K562 (cell line): ENCODE measurements around the gene RNF2. TPM values are rescaled to one million over a fixed set of nuclear protein-coding genes. Genes with fewer than 3 reads are reported as not detected.
A peak's percentile ranks its signal among the peaks of the same experiment; 100 is the strongest.

Experiments
- ATAC-seq: fragments of 200-7000 bp; cut with Tn5 transposase; 3 replicates; pipeline ENCODE4 v1.9.1; 2020; ENCODE audit warnings: moderate library complexity
- BruUV-seq: library from RNA; stranded (reverse); fragments of 400-500 nt; replicated peaks from 2 replicates; lab custom pipeline; 2021; lab: Mats Ljungman, UMichigan
- CTCF ChIA-PET: fragments of 300-600 bp; formaldehyde crosslinking; extraction: SDS; loops from one replicate; lab custom pipeline; 2021; ENCODE audit warnings: low intra/inter-chr PET ratio; lab: Yijun Ruan, JAX
- POLR2A ChIA-PET: fragments of 300-600, 350-650 bp; sonication (Branson Sonifier 250); formaldehyde crosslinking; extraction: SDS; loops from one replicate; lab custom pipeline; 2021; ENCODE audit warnings: antibody characterized with exemption, inconsistent platforms; lab: Yijun Ruan, JAX
- DNase-seq, 4 experiments: peaks; one replicate each; pipeline versions ENCODE4 v3.0.0 to v3.0.0-alpha.2; 2011 to 2018; ENCODE audit warnings: low spot score in 3 of 4, mixed read lengths in 3 of 4; ENCODE audit errors: extremely low read depth in 1 of 4
- FAIRE-seq: peaks from 2 replicates; lab custom pipeline; 2011; peaks lifted over from hg19 to GRCh38; lab: Jason Lieb, UNC
- H2AFZ ChIP-seq: 2 replicates; pipeline ENCODE4 v1.6.0; 2011; ENCODE audit warnings: low read depth, low read length, control low read depth, inconsistent platforms
- H3K27ac ChIP-seq: fragments of 200-600 bp; 3 replicates; pipeline ENCODE4 v1.8.0; 2011; ENCODE audit warnings: low read depth, mild to moderate bottlenecking, control low read depth, inconsistent platforms, low read length, moderate library complexity, mixed read lengths; ENCODE audit errors: extremely low read depth
- H3K27me3 ChIP-seq, 2 experiments: fragments of 300-600 bp in 1 of 2; 2 replicates in 1 of 2; 3 replicates in 1 of 2; pipeline versions ENCODE4 v1.6.0 to v1.8.0; 2011; ENCODE audit warnings: inconsistent platforms in 2 of 2, low read length in 2 of 2, mild to moderate bottlenecking in 1 of 2, mixed read lengths in 1 of 2, moderate library complexity in 1 of 2; ENCODE audit not compliant: control insufficient read depth in 2 of 2, insufficient read depth in 2 of 2
- H3K36me3 ChIP-seq: fragments of 300-600 bp; 3 replicates; pipeline ENCODE4 v1.8.0; 2011; ENCODE audit warnings: mild to moderate bottlenecking, low read length, inconsistent platforms; ENCODE audit not compliant: control insufficient read depth, insufficient read depth
- H3K4me1 ChIP-seq, 2 experiments: fragments of 200-600 bp in 1 of 2; replicated peaks in 1 of 2; 2 replicates in 1 of 2; 3 replicates in 1 of 2; pipeline versions ENCODE4 v1.5.1 to v1.8.0; 2011; ENCODE audit warnings: inconsistent platforms in 2 of 2, low read length in 2 of 2, mild to moderate bottlenecking in 1 of 2, mixed read lengths in 1 of 2, moderate library complexity in 1 of 2; ENCODE audit not compliant: control insufficient read depth in 2 of 2, insufficient read depth in 2 of 2
- H3K4me2 ChIP-seq: 2 replicates; pipeline ENCODE4 v1.6.1; 2011; ENCODE audit warnings: low read length, control low read depth, inconsistent platforms, mixed read lengths; ENCODE audit not compliant: insufficient read depth
- H3K4me3 ChIP-seq: fragments of 200-600 bp; sonication (generic), shearing (Covaris generic); 2 replicates; pipeline ENCODE4 v1.5.1; 2016; ENCODE audit warnings: control low read depth, inconsistent platforms
- H3K79me2 ChIP-seq: fragments of 200-600 bp; 3 replicates; pipeline ENCODE4 v1.8.0; 2011; ENCODE audit warnings: low read length, inconsistent platforms; ENCODE audit not compliant: control insufficient read depth, insufficient read depth
- H3K9ac ChIP-seq, 2 experiments: 2 replicates each; pipeline versions ENCODE4 v1.6.0 to v1.6.1; 2011; ENCODE audit warnings: low read depth in 2 of 2, low read length in 2 of 2, control low read depth in 1 of 2, inconsistent platforms in 1 of 2, mild to moderate bottlenecking in 1 of 2, mixed read lengths in 1 of 2; ENCODE audit not compliant: insufficient read depth in 1 of 2
- H3K9me1 ChIP-seq: one replicate; pipeline ENCODE4 v1.6.0; 2011; ENCODE audit warnings: inconsistent platforms, mild to moderate bottlenecking, low read length, moderate library complexity; ENCODE audit not compliant: control insufficient read depth, insufficient read depth
- H3K9me3 ChIP-seq: replicated peaks from 2 replicates; pipeline ENCODE4 v1.5.1; 2011; ENCODE audit warnings: low read depth, low read length, inconsistent platforms; ENCODE audit not compliant: control insufficient read depth, insufficient read depth
- H4K20me1 ChIP-seq: replicated peaks from 2 replicates; pipeline ENCODE4 v1.6.1; 2011; ENCODE audit warnings: low read length, inconsistent platforms, mixed read lengths; ENCODE audit not compliant: control insufficient read depth, insufficient read depth
- ARID1B ChIP-seq: fragments of 450-650 bp; IDR thresholded peaks from 2 replicates; pipeline ENCODE4 v1.6.1; 2016; ENCODE audit warnings: antibody characterized with exemption, mild to moderate bottlenecking, inconsistent platforms
- ATF7 ChIP-seq: fragments of 450-650 bp; IDR thresholded peaks from 2 replicates; pipeline ENCODE4 v1.7.1; 2014; ENCODE audit warnings: mild to moderate bottlenecking, moderate library complexity
- C11orf30 ChIP-seq: fragments of 450-650 bp; IDR thresholded peaks from 2 replicates; pipeline ENCODE4 v1.6.1; 2016; ENCODE audit warnings: low read depth, mild to moderate bottlenecking
- COPS2 ChIP-seq: fragments of 450-650 bp; conservative IDR thresholded peaks from 2 replicates; pipeline ENCODE4 v1.6.1; 2016; ENCODE audit warnings: mild to moderate bottlenecking, moderate library complexity
- JUND ChIP-seq, 2 experiments: IDR thresholded peaks; 2 replicates in 1 of 2; 3 replicates in 1 of 2; pipeline ENCODE4 v1.6.1; 2011; ENCODE audit warnings: borderline replicate concordance in 2 of 2, low read depth in 2 of 2, low read length in 2 of 2, improper control_type of control experiment in 1 of 2, missing biosample characterization in 1 of 2, missing genetic modification characterization in 1 of 2, missing genetic modification reagents in 1 of 2
- KDM2B ChIP-seq: fragments of 250-450 bp; sonication (Bioruptor Pico); IDR thresholded peaks from 2 replicates; pipeline ENCODE4 v1.8.0; 2021; ENCODE audit warnings: mild to moderate bottlenecking, moderate library complexity
- MAFF ChIP-seq: IDR thresholded peaks from 2 replicates; pipeline ENCODE4 v1.6.1; 2012; ENCODE audit warnings: low read length, improper control_type of control experiment
- MAFK ChIP-seq: IDR thresholded peaks from 2 replicates; pipeline ENCODE4 v1.6.1; 2011; ENCODE audit warnings: low read length, improper control_type of control experiment
- NCOR1 ChIP-seq: fragments of 450-650 bp; IDR thresholded peaks from 2 replicates; pipeline ENCODE4 v1.6.1; 2016; ENCODE audit warnings: mild to moderate bottlenecking, moderate library complexity
- SMARCA4 ChIP-seq: fragments of 450-650 bp; IDR thresholded peaks from 2 replicates; pipeline ENCODE4 v1.6.1; 2016
- TCF3 ChIP-seq: sonication (generic); formaldehyde crosslinking; IDR thresholded peaks from 2 replicates; pipeline ENCODE4 v1.4.0; 2020; ENCODE audit warnings: mild to moderate bottlenecking, missing genetic modification reagents
- TEAD4 ChIP-seq, 2 experiments: sonication (generic) in 1 of 2; formaldehyde crosslinking in 1 of 2; IDR thresholded peaks; 2 replicates each; pipeline versions ENCODE4 v1.6.1 to v1.8.0; 2012 to 2022; ENCODE audit warnings: borderline replicate concordance in 1 of 2, inconsistent platforms in 1 of 2, low read length in 1 of 2, mild to moderate bottlenecking in 1 of 2, missing genetic modification reagents in 1 of 2
- ZNF239 ChIP-seq: fragments of 250-450 bp; sonication (Bioruptor Pico); IDR thresholded peaks from 2 replicates; pipeline ENCODE4 v1.4.0; 2020; ENCODE audit warnings: mild to moderate bottlenecking
- ZNF280B ChIP-seq: fragments of 250-450 bp; sonication (Bioruptor Pico); IDR thresholded peaks from 2 replicates; pipeline ENCODE4 v1.5.1; 2021; ENCODE audit warnings: mild to moderate bottlenecking
- ZNF316 ChIP-seq: fragments of 450-650 bp; IDR thresholded peaks from 2 replicates; pipeline ENCODE4 v1.6.1; 2016
- ZNF395 ChIP-seq: fragments of 200-800 bp; sonication (Bioruptor generic); IDR thresholded peaks from 2 replicates; pipeline ENCODE4 v1.6.1; 2017; ENCODE audit warnings: missing genetic modification characterization, missing compliant biosample characterization
- WGBS: fragments of 100-300 bp; shearing (Covaris generic); methylation state at CpG from one replicate; pipeline ENCODE4 v1.1.6; 2016; ENCODE audit warnings: low coverage, mixed read lengths; ENCODE audit not compliant: insufficient coverage; ENCODE audit errors: missing lambda C conversion rate; 5-methylcytosine and 5-hydroxymethylcytosine counted together
- in situ Hi-C: fragments of 300-500 bp; cut with MboI; formaldehyde crosslinking; loops from 4 replicates; pipeline ENCODE4 v1.15.0; 2018; ENCODE audit warnings: inconsistent platforms, mixed read lengths
- intact Hi-C: fragments of 100-400 bp; cut with micrococcal nuclease; formaldehyde crosslinking; loops from 2 replicates; pipeline ENCODE4 v1.14.2; 2022
- polyA plus RNA-seq, 8 experiments: library from polyadenylated mRNA; depleted of rRNA in 4 of 8; stranded (reverse) in 5 of 8; unstranded in 3 of 8; fragments of >200 nt; fragmentation: Nextera tagmentation in 2 of 8; fragmentation: Illumina TruSeq in 1 of 8; extraction: Ambion mirVana in 2 of 8; extraction: Trizol in 1 of 8; gene quantifications; 2 replicates each; pipeline versions ENCODE4 v1.2.1 to v1.2.3, GENCODE V29; 2011 to 2014; ENCODE audit warnings: inconsistent platforms in 1 of 8, missing spikeins in 1 of 8
- total RNA-seq, 7 experiments: library from RNA; depleted of rRNA in 6 of 7; stranded (reverse); fragments of >200 nt in 6 of 7; fragmentation: Illumina TruSeq in 2 of 7; extraction: Trizol in 2 of 7; gene quantifications; 2 replicates each; pipeline versions ENCODE4 v1.2.1 to v1.2.3, GENCODE V29; 2011 to 2021; ENCODE audit warnings: low replicate concordance in 1 of 7
- TF ChIP-seq, protein P1 (sequence below): fragments of 200-400 bp; formaldehyde crosslinking; IDR thresholded peaks from 2 replicates; pipeline ENCODE4 v1.6.1; 2017; ENCODE audit warnings: mild to moderate bottlenecking, low read depth, low read length, moderate library complexity

Gene RNF2
- total and polyA plus RNA-seq, 9 of the 15 experiments (the other 6 are each of a cell fraction or from before 2014, with no cell fraction given) = 7.1 to 66.5 (median 32.9) TPM

- 0 out of 4 replicates have a peak overlapping the region, but pooled peaks of 1 of the 2 experiments have one; percentile 15 for H3K9ac ChIP-seq
- FAIRE-seq = peak; percentile 72
- peak overlapping the region; percentile 24; the same call in 2 of the 3 replicates for H3K27ac ChIP-seq
- H3K9me1 ChIP-seq = no peaks in the 10 kb centered on the region
- peak in 2 of 4 experiments; percentile 52 to 71 for DNase-seq
- intact Hi-C loops (no loop called here), in situ Hi-C loops (no loop called here)
- peaks cover 32% of the 10 kb centered on the region for H3K79me2 ChIP-seq
- no peaks in the 10 kb centered on the region for H4K20me1 ChIP-seq
- no peaks in the 10 kb centered on the region for H3K9me3 ChIP-seq
- ATAC-seq = peak; percentile 73
- H3K27me3 ChIP-seq = no peaks in the 10 kb centered on the region
- 14% methylated on average over 5 of the region's 5 CpGs for WGBS
- 0 out of 2 replicates have a peak overlapping the region, but pooled peaks have one; percentile 32 for H3K4me2 ChIP-seq
- CTCF ChIA-PET = interaction anchor here (0.7 kb wide), 1 partner anchor 109 kb away, joined by 4 read pairs; no protein-coding TSS in a partner anchor
- POLR2A ChIA-PET = no interaction called here
- no peak overlapping the region for H3K4me3 ChIP-seq
- no TSS peak for BruUV-seq
- H3K36me3 ChIP-seq = peaks cover 42% of the 10 kb centered on the region
- no peak overlapping the region; the same call in 1 of the 2 replicates for H2AFZ ChIP-seq
- peaks cover 3 to 30% of the 10 kb centered on the region in 2 experiments; a peak in 3 of 5 replicates for H3K4me1 ChIP-seq
- peak; percentile 24; the same call in 1 of the 2 replicates for TF ChIP-seq TEAD4 (IDR thresholded peaks at IDR 0.05; ENCODE audit: low read length)
- TF ChIP-seq TEAD4 (CRISPR knock-in tag; IDR thresholded peaks at IDR 0.05; ENCODE audit: borderline replicate concordance) = no peak
- TF ChIP-seq, protein P1, sequence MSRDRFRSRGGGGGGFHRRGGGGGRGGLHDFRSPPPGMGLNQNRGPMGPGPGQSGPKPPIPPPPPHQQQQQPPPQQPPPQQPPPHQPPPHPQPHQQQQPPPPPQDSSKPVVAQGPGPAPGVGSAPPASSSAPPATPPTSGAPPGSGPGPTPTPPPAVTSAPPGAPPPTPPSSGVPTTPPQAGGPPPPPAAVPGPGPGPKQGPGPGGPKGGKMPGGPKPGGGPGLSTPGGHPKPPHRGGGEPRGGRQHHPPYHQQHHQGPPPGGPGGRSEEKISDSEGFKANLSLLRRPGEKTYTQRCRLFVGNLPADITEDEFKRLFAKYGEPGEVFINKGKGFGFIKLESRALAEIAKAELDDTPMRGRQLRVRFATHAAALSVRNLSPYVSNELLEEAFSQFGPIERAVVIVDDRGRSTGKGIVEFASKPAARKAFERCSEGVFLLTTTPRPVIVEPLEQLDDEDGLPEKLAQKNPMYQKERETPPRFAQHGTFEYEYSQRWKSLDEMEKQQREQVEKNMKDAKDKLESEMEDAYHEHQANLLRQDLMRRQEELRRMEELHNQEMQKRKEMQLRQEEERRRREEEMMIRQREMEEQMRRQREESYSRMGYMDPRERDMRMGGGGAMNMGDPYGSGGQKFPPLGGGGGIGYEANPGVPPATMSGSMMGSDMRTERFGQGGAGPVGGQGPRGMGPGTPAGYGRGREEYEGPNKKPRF = no peak
- no peak for TF ChIP-seq ATF7
- no peak for TF ChIP-seq KDM2B
- peak; percentile 85 for TF ChIP-seq MAFF
- peak; percentile 45; the same call in 1 of the 2 replicates for TF ChIP-seq TCF3 (CRISPR knock-in tag)
- no peak for TF ChIP-seq JUND (IDR thresholded peaks at IDR 0.05; ENCODE audit: borderline replicate concordance, low read depth, low read length)
- no peak for TF ChIP-seq JUND (tag; IDR thresholded peaks at IDR 0.05; ENCODE audit: borderline replicate concordance, low read depth, low read length)
- peak; percentile 21; the same call in 1 of the 2 replicates for TF ChIP-seq NCOR1
- peak; percentile 67 for TF ChIP-seq MAFK
- TF ChIP-seq ZNF280B (CRISPR knock-in tag) = no peak
- peak; percentile 97 for TF ChIP-seq ZNF316
- TF ChIP-seq ZNF239 (CRISPR knock-in tag) = no peak
- TF ChIP-seq C11orf30 = peak; percentile 91
- TF ChIP-seq COPS2 = no peak
- peak; percentile 69 for TF ChIP-seq ARID1B
- 0 out of 2 replicates have a peak, but pooled peaks have one; percentile 41 for TF ChIP-seq SMARCA4
- no peak for TF ChIP-seq ZNF395 (CRISPR knock-in tag)
These were observed 105.9 kb downstream of the RNF2 start for GRCh38 chr1:185151215-185151614.
